ENCODE results near the gene CD99L2.

CD99L2 gene

DNA sequence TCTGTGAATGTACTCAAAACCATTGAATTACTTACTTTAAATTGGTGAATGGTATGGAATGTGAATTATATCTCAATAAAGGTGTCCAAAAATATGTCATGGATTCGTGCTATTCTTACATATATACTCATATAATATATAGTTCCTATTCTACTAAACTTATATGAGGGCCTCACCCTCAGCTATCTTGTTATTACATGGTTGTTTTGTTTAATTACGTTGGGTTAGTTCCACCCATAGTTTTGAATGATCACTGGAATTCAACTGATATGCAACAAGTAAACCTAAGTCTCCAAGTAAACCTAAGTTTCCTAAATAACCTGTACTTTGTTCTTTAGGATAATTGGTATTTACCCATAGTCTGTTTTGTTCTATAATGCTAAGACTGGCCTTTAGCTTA, 30.6 kb upstream of the CD99L2 start:
- ATAC-seq = no peak
- TF ChIP-seq ISL1 (CRISPR knock-in tag; IDR thresholded peaks at IDR 0.05) = no peak
- no peak for TF ChIP-seq ZFP3 (CRISPR knock-in tag; IDR thresholded peaks at IDR 0.05)
- TF ChIP-seq, protein P1, sequence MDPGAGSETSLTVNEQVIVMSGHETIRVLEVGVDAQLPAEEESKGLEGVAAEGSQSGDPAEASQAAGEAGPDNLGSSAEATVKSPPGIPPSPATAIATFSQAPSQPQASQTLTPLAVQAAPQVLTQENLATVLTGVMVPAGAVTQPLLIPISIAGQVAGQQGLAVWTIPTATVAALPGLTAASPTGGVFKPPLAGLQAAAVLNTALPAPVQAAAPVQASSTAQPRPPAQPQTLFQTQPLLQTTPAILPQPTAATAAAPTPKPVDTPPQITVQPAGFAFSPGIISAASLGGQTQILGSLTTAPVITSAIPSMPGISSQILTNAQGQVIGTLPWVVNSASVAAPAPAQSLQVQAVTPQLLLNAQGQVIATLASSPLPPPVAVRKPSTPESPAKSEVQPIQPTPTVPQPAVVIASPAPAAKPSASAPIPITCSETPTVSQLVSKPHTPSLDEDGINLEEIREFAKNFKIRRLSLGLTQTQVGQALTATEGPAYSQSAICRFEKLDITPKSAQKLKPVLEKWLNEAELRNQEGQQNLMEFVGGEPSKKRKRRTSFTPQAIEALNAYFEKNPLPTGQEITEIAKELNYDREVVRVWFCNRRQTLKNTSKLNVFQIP (CRISPR knock-in tag; IDR thresholded peaks at IDR 0.05; ENCODE audit: borderline replicate concordance, low read depth) = no peak
- no peak for TF ChIP-seq ZC3H10 (CRISPR knock-in tag; IDR thresholded peaks at IDR 0.05)
- TF ChIP-seq PPARA (CRISPR knock-in tag; IDR thresholded peaks at IDR 0.05; ENCODE audit: borderline replicate concordance) = no peak
- TF ChIP-seq RARB (CRISPR knock-in tag; IDR thresholded peaks at IDR 0.05) = no peak
- no peak for TF ChIP-seq ESRRG (CRISPR knock-in tag; IDR thresholded peaks at IDR 0.05)
- TF ChIP-seq SNAI2 (CRISPR knock-in tag; IDR thresholded peaks at IDR 0.05) = no peak
- TF ChIP-seq, protein P2, sequence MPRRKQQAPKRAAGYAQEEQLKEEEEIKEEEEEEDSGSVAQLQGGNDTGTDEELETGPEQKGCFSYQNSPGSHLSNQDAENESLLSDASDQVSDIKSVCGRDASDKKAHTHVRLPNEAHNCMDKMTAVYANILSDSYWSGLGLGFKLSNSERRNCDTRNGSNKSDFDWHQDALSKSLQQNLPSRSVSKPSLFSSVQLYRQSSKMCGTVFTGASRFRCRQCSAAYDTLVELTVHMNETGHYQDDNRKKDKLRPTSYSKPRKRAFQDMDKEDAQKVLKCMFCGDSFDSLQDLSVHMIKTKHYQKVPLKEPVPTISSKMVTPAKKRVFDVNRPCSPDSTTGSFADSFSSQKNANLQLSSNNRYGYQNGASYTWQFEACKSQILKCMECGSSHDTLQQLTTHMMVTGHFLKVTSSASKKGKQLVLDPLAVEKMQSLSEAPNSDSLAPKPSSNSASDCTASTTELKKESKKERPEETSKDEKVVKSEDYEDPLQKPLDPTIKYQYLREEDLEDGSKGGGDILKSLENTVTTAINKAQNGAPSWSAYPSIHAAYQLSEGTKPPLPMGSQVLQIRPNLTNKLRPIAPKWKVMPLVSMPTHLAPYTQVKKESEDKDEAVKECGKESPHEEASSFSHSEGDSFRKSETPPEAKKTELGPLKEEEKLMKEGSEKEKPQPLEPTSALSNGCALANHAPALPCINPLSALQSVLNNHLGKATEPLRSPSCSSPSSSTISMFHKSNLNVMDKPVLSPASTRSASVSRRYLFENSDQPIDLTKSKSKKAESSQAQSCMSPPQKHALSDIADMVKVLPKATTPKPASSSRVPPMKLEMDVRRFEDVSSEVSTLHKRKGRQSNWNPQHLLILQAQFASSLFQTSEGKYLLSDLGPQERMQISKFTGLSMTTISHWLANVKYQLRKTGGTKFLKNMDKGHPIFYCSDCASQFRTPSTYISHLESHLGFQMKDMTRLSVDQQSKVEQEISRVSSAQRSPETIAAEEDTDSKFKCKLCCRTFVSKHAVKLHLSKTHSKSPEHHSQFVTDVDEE (CRISPR knock-in tag; IDR thresholded peaks at IDR 0.05) = no peak
- no peak for TF ChIP-seq ZFP30 (CRISPR knock-in tag; IDR thresholded peaks at IDR 0.05)
- no peak for TF ChIP-seq ZNF70 (CRISPR knock-in tag; IDR thresholded peaks at IDR 0.05)
- no peak for TF ChIP-seq BACH2 (CRISPR knock-in tag; IDR thresholded peaks at IDR 0.05; ENCODE audit: borderline replicate concordance)
- TF ChIP-seq TCF4 (CRISPR knock-in tag; IDR thresholded peaks at IDR 0.05; ENCODE audit: borderline replicate concordance) = no peak
- TF ChIP-seq, protein P3, sequence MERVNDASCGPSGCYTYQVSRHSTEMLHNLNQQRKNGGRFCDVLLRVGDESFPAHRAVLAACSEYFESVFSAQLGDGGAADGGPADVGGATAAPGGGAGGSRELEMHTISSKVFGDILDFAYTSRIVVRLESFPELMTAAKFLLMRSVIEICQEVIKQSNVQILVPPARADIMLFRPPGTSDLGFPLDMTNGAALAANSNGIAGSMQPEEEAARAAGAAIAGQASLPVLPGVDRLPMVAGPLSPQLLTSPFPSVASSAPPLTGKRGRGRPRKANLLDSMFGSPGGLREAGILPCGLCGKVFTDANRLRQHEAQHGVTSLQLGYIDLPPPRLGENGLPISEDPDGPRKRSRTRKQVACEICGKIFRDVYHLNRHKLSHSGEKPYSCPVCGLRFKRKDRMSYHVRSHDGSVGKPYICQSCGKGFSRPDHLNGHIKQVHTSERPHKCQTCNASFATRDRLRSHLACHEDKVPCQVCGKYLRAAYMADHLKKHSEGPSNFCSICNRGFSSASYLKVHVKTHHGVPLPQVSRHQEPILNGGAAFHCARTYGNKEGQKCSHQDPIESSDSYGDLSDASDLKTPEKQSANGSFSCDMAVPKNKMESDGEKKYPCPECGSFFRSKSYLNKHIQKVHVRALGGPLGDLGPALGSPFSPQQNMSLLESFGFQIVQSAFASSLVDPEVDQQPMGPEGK (CRISPR knock-in tag; IDR thresholded peaks at IDR 0.05; ENCODE audit: borderline replicate concordance) = no peak
- TF ChIP-seq OSR1 (CRISPR knock-in tag; IDR thresholded peaks at IDR 0.05) = no peak
- TF ChIP-seq, protein P4, sequence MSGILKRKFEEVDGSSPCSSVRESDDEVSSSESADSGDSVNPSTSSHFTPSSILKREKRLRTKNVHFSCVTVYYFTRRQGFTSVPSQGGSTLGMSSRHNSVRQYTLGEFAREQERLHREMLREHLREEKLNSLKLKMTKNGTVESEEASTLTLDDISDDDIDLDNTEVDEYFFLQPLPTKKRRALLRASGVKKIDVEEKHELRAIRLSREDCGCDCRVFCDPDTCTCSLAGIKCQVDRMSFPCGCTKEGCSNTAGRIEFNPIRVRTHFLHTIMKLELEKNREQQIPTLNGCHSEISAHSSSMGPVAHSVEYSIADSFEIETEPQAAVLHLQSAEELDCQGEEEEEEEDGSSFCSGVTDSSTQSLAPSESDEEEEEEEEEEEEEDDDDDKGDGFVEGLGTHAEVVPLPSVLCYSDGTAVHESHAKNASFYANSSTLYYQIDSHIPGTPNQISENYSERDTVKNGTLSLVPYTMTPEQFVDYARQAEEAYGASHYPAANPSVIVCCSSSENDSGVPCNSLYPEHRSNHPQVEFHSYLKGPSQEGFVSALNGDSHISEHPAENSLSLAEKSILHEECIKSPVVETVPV (CRISPR knock-in tag; IDR thresholded peaks at IDR 0.05) = no peak
- no peak for TF ChIP-seq ZNF8 (CRISPR knock-in tag; IDR thresholded peaks at IDR 0.05)
- TF ChIP-seq ARNTL (CRISPR knock-in tag; IDR thresholded peaks at IDR 0.05; ENCODE audit: borderline replicate concordance, low read depth) = no peak

DNA sequence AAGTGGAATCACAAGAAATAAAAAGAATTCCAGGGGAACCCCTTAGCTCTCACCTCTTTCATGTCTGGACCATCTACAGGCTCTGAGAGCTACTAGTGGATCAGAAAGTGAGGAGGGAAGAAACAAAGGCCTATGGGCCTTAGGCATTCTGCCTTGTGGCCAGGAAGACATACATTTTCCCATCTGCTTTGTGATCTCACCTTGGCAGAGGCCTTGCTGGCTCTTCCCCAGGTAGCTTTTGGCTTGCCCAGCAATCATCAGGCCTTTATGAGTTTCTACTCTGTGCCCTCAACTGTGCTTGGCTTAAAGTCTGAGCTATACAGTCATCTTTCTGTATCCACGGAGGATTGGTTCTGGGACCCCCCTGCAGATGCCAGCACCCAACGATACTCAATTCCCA, 28.3 kb upstream of the CD99L2 start:
- TF ChIP-seq ESRRG (CRISPR knock-in tag; IDR thresholded peaks at IDR 0.05) (no peak), TCF4 (CRISPR knock-in tag; IDR thresholded peaks at IDR 0.05; ENCODE audit: borderline replicate concordance) (no peak), TOX (CRISPR knock-in tag; IDR thresholded peaks at IDR 0.05; ENCODE audit: borderline replicate concordance) (no peak), ZNF8 (CRISPR knock-in tag; IDR thresholded peaks at IDR 0.05) (no peak), BACH2 (CRISPR knock-in tag; IDR thresholded peaks at IDR 0.05; ENCODE audit: borderline replicate concordance) (no peak), ZNF70 (CRISPR knock-in tag; IDR thresholded peaks at IDR 0.05) (no peak), ZFP3 (CRISPR knock-in tag; IDR thresholded peaks at IDR 0.05) (no peak)
- TF ChIP-seq, protein P5, sequence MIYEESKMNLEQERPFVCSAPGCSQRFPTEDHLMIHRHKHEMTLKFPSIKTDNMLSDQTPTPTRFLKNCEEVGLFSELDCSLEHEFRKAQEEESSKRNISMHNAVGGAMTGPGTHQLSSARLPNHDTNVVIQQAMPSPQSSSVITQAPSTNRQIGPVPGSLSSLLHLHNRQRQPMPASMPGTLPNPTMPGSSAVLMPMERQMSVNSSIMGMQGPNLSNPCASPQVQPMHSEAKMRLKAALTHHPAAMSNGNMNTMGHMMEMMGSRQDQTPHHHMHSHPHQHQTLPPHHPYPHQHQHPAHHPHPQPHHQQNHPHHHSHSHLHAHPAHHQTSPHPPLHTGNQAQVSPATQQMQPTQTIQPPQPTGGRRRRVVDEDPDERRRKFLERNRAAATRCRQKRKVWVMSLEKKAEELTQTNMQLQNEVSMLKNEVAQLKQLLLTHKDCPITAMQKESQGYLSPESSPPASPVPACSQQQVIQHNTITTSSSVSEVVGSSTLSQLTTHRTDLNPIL (CRISPR knock-in tag; IDR thresholded peaks at IDR 0.05; ENCODE audit: low read depth) = no peak
- TF ChIP-seq, protein P2 (CRISPR knock-in tag; IDR thresholded peaks at IDR 0.05) = no peak
- ATAC-seq = no peak
